Measurements from ENCODE around the gene ZNF536. TPM values are rescaled to one million over a fixed set of nuclear protein-coding genes. Genes with fewer than 3 reads are reported as not detected.

ZNF536 gene
- total RNA-seq, 1 experiment from 2014 or later, result not detected

DNA sequence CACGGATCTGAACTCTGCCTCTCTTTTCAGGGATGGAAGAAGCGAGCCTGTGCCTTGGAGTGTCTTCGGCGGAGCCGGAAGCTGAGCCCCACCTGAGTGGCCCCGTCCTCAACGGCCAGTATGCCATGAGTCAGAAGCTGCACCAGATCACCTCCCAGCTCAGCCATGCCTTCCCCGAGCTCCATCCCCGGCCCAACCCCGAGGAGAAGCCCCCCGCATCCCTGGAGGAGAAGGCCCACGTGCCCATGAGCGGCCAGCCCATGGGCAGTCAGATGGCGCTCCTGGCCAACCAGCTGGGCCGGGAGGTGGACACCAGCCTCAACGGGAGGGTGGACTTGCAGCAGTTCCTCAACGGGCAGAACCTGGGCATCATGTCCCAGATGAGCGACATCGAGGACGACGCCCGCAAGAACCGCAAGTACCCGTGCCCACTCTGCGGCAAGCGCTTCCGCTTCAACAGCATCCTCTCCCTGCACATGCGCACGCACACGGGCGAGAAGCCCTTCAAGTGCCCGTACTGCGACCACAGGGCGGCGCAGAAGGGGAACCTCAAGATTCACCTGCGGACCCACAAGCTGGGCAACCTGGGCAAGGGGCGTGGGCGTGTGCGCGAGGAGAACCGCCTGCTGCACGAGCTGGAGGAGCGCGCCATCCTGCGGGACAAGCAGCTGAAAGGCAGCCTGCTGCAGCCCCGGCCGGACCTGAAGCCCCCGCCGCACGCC lies 71.5 kb downstream of the ZNF536 start:
- intact Hi-C loops (cut with micrococcal nuclease), result no loop called here
- ATAC-seq (no peak), DNase-seq (no peak)
- Histone ChIP-seq H3K4me3 (ENCODE audit: low read length) (no peak overlapping the region), H3F3A (ENCODE audit: low read length, unreplicated experiment) (no peaks in the 10 kb centered on the region), H4K20me1 (ENCODE audit: low read length) (no peaks in the 10 kb centered on the region), H3K9me3 (ENCODE audit: low read length) (no peaks in the 10 kb centered on the region), H3K4me2 (ENCODE audit: low read length) (no peak overlapping the region), H2AFZ (ENCODE audit: low read length) (no peak overlapping the region), H3K9ac (ENCODE audit: low read length) (no peak overlapping the region), H3K4me1 (ENCODE audit: insufficient read depth, low read length) (no peaks in the 10 kb centered on the region), H3K79me2 (ENCODE audit: low read length) (no peaks in the 10 kb centered on the region), H3K36me3 (ENCODE audit: low read depth, low read length) (no peaks in the 10 kb centered on the region), H3K27me3 (ENCODE audit: low read length) (peaks cover 17% of the 10 kb centered on the region), H3K27ac (ENCODE audit: low read length) (no peak overlapping the region), H3K9me2 (replicated peaks; ENCODE audit: low read length) (no peaks in the 10 kb centered on the region)
- TF ChIP-seq CTCF (conservative IDR thresholded peaks at IDR 0.05; ENCODE audit: low read depth, low read length) (no peak), EZH2phosphoT487 (IDR thresholded peaks at IDR 0.05; ENCODE audit: borderline replicate concordance, low read length) (no peak), EZH2 (IDR thresholded peaks at IDR 0.05; ENCODE audit: low read length, unreplicated experiment) (no peak)
- no TSS peak for BruUV-seq (replicated peaks)
- ChIA-PET POLR2A (ENCODE audit: unreplicated experiment) (no interaction called here), CTCF (no interaction called here)

DNA sequence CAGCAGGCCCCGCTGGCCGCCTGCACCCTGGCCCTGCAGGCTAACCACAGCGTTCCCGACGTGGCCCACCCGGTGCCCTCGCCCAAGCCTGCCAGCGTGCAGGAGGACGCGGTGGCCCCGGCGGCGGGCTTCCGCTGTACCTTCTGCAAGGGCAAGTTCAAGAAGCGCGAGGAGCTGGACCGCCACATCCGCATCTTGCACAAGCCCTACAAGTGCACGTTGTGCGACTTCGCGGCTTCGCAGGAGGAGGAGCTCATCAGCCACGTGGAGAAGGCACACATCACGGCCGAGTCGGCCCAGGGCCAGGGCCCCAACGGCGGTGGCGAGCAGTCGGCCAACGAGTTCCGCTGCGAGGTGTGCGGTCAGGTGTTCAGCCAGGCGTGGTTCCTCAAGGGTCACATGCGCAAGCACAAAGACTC lies 72.1 kb downstream of the ZNF536 start:
- H3K4me1 ChIP-seq (ENCODE audit: insufficient read depth, low read length), result no peaks in the 10 kb centered on the region
- no peak overlapping the region for H3K9ac ChIP-seq (ENCODE audit: low read length)
- H4K20me1 ChIP-seq (ENCODE audit: low read length), result no peaks in the 10 kb centered on the region
- H3F3A ChIP-seq (ENCODE audit: low read length, unreplicated experiment), result no peaks in the 10 kb centered on the region
- no peak for ATAC-seq
- no peaks in the 10 kb centered on the region for H3K9me2 ChIP-seq (replicated peaks; ENCODE audit: low read length)
- BruUV-seq (replicated peaks), result no TSS peak
- no peak overlapping the region for H3K4me3 ChIP-seq (ENCODE audit: low read length)
- peaks cover 23% of the 10 kb centered on the region for H3K27me3 ChIP-seq (ENCODE audit: low read length)
- CTCF ChIA-PET, result no interaction called here
- no peak overlapping the region for H3K4me2 ChIP-seq (ENCODE audit: low read length)
- no peak overlapping the region for H2AFZ ChIP-seq (ENCODE audit: low read length)
- POLR2A ChIA-PET (ENCODE audit: unreplicated experiment), result no interaction called here
- no peak for DNase-seq
- no peaks in the 10 kb centered on the region for H3K79me2 ChIP-seq (ENCODE audit: low read length)
- no peaks in the 10 kb centered on the region for H3K36me3 ChIP-seq (ENCODE audit: low read depth, low read length)
- no peaks in the 10 kb centered on the region for H3K9me3 ChIP-seq (ENCODE audit: low read length)
- intact Hi-C loops (cut with micrococcal nuclease), result no loop called here
- TF ChIP-seq CTCF (conservative IDR thresholded peaks at IDR 0.05; ENCODE audit: low read depth, low read length), result no peak
- TF ChIP-seq EZH2 (IDR thresholded peaks at IDR 0.05; ENCODE audit: low read length, unreplicated experiment), result no peak
- TF ChIP-seq EZH2phosphoT487 (IDR thresholded peaks at IDR 0.05; ENCODE audit: borderline replicate concordance, low read length), result no peak
- H3K27ac ChIP-seq (ENCODE audit: low read length), result no peak overlapping the region

- intact Hi-C loops (cut with micrococcal nuclease), result no loop called here
- H3K27me3 ChIP-seq (ENCODE audit: low read length), result peaks cover 28% of the 10 kb centered on the region
- ATAC-seq (no peak), DNase-seq (no peak)
- no peaks in the 10 kb centered on the region for H3K9me2 ChIP-seq (replicated peaks; ENCODE audit: low read length)
- H2AFZ ChIP-seq (ENCODE audit: low read length), result no peak overlapping the region
- H3K9ac ChIP-seq (ENCODE audit: low read length), result no peak overlapping the region
- no peaks in the 10 kb centered on the region for H3K36me3 ChIP-seq (ENCODE audit: low read depth, low read length)
- no peak overlapping the region for H3K4me2 ChIP-seq (ENCODE audit: low read length)
- no peaks in the 10 kb centered on the region for H3K79me2 ChIP-seq (ENCODE audit: low read length)
- no peaks in the 10 kb centered on the region for H3F3A ChIP-seq (ENCODE audit: low read length, unreplicated experiment)
- POLR2A ChIA-PET (ENCODE audit: unreplicated experiment), result no interaction called here
- no TSS peak for BruUV-seq (replicated peaks)
- H3K4me3 ChIP-seq (ENCODE audit: low read length), result no peak overlapping the region
- H3K4me1 ChIP-seq (ENCODE audit: insufficient read depth, low read length), result no peaks in the 10 kb centered on the region
- no peak overlapping the region for H3K27ac ChIP-seq (ENCODE audit: low read length)
- no peaks in the 10 kb centered on the region for H3K9me3 ChIP-seq (ENCODE audit: low read length)
- no peak for TF ChIP-seq CTCF (conservative IDR thresholded peaks at IDR 0.05; ENCODE audit: low read depth, low read length)
- no peak for TF ChIP-seq EZH2phosphoT487 (IDR thresholded peaks at IDR 0.05; ENCODE audit: borderline replicate concordance, low read length)
- TF ChIP-seq EZH2 (IDR thresholded peaks at IDR 0.05; ENCODE audit: low read length, unreplicated experiment), result no peak
- H4K20me1 ChIP-seq (ENCODE audit: low read length), result no peaks in the 10 kb centered on the region
- CTCF ChIA-PET, result no interaction called here
Observed at GRCh38 chr19:30444686-30445232, 72.6 kb downstream of the ZNF536 start.
